Measurements from ENCODE around the gene ODF2L.
A peak's percentile ranks its signal among the peaks of the same experiment; 100 is the strongest.

The ODF2L gene, protein sequence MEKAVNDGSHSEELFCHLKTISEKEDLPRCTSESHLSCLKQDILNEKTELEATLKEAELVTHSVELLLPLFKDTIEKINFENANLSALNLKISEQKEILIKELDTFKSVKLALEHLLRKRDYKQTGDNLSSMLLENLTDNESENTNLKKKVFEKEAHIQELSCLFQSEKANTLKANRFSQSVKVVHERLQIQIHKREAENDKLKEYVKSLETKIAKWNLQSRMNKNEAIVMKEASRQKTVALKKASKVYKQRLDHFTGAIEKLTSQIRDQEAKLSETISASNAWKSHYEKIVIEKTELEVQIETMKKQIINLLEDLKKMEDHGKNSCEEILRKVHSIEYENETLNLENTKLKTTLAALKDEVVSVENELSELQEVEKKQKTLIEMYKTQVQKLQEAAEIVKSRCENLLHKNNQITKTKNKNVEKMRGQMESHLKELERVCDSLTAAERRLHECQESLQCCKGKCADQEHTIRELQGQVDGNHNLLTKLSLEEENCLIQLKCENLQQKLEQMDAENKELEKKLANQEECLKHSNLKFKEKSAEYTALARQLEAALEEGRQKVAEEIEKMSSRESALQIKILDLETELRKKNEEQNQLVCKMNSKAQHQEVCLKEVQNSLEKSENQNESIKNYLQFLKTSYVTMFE

DNA sequence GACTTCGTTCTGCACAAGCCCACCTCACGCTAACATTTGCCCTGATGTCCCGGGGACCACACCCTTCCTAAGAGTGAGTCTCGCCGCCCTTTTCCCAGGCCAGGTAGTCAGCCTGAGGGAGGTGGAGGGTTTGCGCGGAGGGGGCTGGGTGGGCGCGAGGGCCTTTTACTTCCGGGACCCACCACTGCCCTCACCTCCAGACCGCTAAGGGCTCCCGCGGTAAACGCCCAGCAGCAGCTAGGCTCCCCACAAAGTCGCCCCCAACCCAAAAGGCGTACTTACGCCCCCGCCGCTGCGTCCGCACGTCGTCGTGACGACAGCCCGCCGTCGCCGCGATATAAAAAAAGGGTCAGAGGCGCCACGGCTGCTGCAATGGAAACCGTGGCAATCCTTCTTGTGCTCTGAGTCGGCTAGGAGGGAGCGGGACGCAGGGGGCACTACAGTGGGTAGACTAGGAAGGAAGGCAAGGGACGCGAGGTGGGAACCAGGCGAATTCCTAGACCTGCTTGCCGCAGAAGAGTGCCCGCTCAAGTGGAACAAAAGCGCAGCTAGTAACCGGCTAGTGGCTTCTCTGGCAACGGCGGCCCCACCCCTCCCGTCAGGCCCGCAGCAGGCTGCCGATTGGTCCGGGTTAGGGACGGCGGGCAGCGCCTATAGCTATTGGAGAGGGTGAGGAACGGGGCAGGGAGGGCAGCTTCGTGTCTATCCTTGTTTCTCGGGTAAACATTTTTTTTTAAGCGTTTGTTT, at the start of gene ODF2L:
ODF2L (minus strand) TSS at position 573 of the 747 bp plus-strand sequence. CDS start 9,296 bp downstream, outside the sequence.
- peak; percentile 77 to 88 (median 79) for DNase-seq (ENCODE audit: low read depth in 3 of 3)

DNA sequence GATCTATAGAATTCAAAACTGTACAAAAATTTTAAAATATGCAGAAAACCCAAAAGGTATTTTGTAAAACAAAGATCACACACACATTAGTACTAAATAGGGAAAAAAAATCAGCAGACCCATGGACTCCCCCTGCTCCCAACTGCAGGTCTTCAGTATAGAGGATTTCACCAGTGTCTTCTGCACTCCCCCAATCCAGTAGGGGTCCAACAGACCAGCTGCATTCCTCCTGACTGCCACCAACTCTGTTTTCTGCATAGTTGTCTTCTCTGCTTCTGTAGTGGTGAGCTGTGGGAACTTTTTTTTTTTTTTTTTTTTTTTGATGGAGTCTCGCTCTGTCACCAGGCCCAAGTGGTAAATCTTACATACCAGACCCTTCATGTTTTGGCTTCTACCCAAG, 49.8 kb upstream of the ODF2L start:
- no peak for DNase-seq (ENCODE audit: low read depth in 3 of 3)

DNA sequence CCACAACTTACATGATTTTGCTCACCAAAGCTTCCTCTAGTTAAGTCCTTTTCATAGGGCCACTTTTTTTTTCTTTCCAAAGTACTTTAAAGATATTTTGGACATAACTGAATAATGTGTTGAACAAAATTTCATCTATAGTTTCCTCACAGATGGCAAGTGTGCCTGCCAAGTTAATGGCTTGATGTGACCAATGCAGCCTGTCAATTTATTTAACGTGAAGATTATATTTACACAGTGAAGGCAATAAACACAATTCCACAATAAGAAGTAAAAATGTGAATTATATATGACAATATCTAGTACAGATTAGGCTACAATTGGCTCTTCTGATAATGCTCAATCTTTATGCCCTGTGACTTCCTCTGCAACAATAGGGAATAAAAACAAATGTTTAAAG, 45.9 kb upstream of the ODF2L start:
- no peak for DNase-seq (ENCODE audit: low read depth in 3 of 3)

DNA sequence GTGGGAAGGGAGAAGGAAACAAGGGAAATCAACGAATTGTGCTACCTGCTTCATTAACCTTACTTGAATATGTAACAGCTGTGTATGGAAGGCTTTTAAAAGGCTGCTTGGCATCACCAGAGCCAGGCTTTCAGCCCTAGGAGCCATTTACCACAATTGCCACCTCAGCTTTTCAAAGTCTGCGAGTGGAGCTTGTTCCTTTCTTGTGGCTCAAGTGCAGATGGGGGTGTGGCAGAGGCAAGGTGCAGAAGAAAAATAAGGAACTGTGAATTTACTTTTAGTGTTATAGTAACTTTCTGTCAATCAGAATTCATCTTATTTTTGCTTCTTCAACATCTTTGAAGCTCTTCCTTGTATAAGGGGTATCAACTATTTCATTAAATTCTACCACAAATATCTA, 45.5 kb upstream of the ODF2L start:
- DNase-seq (ENCODE audit: low read depth in 3 of 3): no peak

DNA sequence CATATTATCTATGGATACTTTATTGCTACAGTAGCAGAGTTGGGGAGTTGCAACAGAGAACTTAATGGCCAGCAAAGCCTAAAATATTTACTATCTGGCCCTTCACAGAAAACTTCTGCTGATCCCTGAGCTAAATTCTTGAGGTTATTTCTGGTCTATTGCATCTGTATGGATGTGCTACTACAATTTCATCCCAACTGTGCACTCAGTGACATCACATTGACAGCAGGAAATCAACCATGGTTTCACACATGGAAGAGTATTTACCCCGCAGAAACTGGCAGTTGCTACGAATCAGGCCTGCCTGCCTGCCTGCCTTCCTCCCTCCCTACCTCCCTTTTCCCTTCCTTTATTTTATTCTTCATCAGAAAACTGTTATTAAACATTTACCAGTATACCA, 39.9 kb upstream of the ODF2L start:
- no peak for DNase-seq (ENCODE audit: low read depth in 3 of 3)

DNA sequence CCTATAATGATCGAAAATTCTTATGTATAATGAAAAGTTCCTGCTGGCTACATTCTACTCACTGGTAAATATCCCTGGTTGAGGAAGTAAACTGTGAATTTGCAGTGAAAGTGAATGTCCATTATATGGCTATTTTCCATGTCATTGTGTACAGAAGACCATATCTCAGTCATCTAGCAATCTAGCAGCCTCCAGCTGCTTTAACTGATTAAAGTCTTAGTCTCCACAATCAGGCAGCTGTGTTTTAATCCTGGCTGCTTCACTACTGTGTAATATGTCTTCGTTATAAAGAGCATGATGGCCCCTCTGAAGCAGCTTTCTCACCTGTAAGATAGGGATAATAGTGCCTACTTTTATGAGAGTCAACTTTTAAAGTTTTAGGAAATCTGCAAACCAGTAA, 39.2 kb upstream of the ODF2L start:
- no peak for DNase-seq (ENCODE audit: low read depth in 3 of 3)

DNA sequence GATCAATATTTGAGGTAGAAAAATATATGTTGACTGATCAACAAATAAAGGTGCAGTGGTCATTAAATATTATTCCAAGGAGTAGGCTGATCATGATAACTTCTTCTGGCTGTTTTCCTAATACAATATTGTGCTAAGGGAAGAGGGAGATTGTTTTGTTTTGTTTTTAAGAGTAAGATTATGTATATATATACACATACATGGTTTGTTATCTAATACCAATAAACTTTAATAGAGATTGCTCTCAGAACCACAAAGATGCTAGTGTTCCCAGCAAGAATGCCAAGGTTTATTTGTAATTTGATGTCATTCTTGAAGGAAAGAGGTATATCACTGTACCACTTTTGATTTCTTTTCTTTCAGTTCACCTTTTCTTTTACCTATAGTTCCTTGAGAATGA, 37.9 kb upstream of the ODF2L start:
- DNase-seq (ENCODE audit: low read depth in 3 of 3): no peak

DNA sequence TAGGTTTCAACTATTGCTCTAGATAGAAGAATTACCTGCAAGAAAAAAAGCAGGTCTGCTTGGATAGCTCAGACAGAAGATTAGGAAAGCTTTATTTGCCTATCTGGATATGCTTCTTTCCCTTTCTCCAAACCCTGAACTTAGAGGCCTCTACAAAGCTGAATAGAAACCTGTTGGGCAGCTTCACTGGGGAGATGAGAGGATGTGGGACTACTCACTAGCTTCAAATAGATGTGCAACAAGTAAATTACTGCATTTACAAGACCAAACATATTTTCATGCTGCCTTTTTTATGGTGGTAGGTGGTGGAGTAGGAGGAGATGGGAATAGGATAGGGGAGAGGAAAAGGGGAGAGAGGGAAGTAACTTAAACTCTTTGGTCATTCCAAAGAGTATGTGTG, 34.3 kb upstream of the ODF2L start:
- no peak for DNase-seq (ENCODE audit: low read depth in 3 of 3)

DNA sequence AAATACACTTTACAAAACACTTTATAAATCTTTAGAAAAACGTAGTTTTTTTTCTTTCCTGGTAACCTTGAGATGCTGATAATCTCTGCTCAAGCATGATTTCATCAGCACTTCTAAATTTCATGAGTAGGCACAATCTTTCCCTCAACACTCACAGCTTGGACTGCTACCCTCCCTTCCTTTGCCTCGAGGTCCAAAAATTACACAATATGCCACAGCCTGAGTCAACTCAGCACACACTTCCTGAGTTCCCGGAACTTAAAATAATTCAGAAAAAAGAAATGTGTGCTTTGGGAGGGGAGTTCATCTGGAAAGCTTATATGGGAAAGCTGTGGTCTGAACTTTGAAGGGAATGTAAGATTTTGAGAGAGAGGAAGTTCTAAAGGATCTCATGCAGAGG, 33.7 kb upstream of the ODF2L start:
- DNase-seq (ENCODE audit: low read depth in 3 of 3): no peak

DNA sequence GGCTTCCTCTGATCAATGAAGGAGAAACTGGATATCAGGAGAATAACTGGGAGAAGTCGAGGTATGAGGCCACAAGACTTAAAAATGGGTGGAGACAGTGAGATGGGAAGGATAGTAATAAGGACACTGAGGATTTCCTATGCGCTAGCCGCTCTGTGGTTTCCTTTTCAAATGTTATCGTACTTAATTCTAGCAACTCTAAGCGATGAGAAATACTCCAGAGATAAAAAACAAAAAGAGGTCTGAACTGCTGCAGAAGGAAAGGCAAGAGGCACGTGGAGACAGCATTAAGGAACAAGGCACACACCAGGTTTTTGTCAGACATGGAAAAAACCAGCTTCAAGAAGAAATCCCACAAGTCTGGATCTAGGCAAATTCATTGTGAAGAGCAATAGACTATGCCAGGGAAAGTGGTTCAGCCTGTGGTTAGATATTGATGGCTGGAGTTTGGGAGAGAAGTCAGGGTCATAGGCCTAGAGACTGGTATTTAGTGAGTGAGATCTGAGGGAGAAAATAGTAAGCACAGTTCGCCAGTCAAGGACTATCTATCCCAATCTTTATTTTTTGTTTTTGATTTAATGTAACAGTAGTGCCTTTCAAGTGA, 33.1 kb upstream of the ODF2L start:
- DNase-seq (ENCODE audit: low read depth in 3 of 3): no peak

DNA sequence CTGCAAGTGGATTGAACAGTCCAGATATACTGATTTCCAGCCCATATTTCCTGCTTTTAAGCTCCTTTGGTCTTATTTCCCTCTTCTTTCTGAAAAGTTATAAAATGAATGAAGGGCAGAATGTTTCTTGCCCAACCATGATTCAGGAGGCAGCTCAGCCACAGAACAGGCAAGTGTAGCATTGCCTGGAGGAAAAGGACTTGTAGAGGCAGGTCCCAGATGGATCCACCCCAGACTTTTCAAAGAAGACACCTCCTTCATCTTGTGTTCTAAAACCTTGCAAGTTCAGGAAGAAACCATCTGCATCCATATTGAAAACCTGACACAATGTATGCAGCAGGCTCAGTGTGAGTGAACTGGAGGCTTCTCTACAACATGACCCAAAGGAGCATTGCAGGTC, 27.8 kb upstream of the ODF2L start, which contains the start of gene CLCA2:
CLCA2 (plus strand) TSS at position 299 of the 400 bp plus-strand sequence; CDS start at position 376, 77 bp downstream.
- DNase-seq (ENCODE audit: low read depth in 3 of 3): no peak

DNA sequence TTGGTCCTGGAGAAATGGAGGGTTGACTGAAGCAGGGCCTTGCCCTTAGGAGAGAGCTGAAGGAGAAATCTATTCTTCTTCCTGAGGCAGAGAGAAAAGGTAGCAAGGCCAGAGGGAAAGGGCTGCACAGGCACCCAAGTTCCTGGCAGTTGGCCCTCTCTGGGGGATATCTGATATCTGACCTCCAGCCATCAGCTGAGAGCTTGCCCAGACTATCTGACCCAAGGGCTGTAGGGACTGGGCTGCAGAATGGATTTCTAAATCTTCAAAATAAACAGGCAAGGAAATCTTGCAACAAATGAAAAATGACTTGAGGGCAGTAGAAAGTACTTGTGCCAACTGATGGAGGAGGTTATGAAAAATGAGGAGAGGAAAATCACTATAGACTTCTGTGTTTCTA, 27.4 kb upstream of the ODF2L start:
- no peak for DNase-seq (ENCODE audit: low read depth in 3 of 3)

DNA sequence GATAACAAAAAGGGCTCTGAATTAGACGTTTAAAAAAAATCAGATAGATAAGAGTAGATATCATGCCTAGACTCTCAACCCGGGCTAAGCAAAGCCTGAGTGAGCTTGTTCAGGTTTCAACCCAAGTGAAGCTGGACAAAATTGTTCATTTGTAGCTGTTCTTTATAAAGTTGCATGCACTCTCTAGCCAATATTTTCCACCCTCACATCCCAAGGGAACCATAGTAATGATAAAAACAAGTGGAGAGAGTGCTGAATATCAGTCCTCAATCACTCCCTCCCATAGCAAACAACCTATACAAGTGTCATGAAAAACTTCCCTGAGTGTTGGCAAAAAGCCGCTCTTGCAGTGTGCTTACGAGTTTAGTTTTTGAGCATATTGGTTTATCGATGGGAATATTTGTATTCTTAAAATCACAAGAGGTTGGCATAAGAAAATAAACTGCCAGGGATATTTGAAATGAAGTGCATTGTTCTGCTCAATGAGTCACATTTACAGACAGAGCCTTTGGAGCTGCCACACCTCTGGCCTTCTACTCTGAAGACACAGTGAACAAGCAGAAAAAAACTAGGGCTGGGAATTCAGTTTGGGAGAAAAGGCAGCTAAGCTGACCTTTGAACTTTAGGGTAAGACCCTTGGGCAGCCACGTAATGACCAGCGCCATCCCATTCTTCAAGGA, 25.6 kb upstream of the ODF2L start:
- DNase-seq (ENCODE audit: low read depth in 3 of 3): no peak

DNA sequence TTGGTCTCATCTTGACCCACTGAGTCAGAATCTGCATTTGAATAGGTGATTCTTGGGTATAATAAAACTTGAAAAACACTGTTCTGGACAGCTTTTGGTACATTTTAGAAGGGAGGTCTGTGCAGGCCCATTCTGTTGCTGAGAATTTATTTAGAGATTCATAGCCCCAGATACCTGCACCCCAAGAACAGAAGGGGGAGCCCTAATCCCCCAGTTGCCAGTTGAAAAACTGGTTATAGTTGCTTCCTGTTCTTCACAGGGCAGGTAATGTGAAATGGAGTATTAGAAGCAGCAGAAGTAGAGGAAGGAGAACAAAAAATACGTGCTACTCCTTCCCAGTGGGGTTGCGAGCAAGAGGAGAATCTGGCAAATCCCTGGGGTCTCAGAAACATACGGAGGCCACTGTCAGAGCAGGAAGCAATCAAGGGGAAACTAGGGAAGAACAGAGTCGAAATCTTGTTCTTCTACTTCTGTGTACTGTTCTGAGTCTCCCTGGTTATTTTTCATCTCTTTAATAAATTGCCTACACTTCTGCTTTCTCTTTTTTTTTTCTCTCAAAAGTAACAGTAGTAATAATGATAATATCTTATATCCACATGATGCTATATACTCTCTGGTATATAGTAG, 23.3 kb upstream of the ODF2L start:
- peak in 1 of 3 experiments; percentile 18 for DNase-seq (ENCODE audit: low read depth in 3 of 3)

DNA sequence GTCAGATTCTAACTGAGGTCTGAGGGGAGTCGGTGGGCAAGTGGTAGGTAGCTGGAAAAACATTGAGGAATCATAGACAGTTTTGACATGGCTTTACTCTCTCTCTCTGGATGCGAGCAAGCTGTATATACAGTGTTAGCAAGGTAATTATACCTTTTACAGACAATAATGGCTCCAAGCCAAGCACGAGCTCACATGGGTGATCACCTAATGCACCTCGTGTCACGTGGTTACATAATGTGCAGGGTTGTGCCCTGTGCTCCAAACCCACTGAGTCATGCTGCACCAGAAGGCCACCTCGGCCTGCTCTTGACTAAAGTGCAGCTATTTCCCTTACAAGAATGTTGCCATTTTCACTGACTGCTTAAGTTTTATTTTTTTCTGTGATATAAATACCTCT, 20.2 kb upstream of the ODF2L start:
- no peak for DNase-seq (ENCODE audit: low read depth in 3 of 3)

DNA sequence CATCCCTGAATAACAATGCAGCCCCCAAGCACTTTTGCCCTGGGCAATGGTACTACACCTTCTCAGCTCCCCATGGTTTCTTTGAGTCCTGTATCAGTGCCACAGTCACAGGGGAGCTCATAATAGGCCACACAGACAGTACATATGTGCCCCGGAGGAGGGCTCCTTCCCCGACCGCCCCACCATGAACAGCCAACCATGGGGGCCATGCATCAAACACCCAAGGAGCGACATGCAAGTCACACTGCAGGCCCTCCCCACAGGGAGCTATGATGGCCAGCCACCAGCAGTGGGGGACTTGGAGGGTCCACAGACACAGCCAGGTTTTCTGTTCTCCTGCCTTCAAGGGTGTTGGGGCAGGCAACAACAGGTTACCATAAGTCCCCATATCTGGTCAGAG, 14.8 kb upstream of the ODF2L start:
- DNase-seq (ENCODE audit: low read depth in 3 of 3): no peak

DNA sequence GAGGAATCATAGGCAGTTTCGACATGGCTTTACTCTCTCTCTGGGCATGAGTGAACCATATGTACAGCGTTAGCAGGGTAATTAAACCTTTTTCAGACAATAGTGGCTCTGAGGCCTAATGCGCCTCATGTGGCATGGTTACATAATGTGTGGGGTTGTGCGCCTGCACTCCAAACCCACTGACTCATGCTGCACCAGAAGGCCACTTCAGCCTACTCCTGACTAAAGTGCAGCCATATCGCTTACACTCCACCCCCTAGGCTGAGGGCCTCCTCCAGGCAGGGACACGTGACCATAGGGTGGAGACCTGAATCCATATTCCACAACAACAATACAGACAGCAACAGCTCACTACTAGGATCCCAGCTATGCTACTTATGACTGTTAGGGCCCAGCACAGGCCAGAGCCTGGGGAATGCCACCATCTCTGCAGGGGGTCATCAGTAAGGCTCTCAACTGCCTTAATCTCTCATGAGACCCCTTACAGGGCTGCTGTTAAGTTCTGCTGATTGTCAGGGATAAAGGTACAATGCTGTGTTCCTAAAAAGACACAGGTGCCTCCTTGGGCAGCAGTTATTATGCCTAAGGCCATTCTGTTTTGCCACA, 13.4 kb upstream of the ODF2L start:
- no peak for DNase-seq (ENCODE audit: low read depth in 3 of 3)

DNA sequence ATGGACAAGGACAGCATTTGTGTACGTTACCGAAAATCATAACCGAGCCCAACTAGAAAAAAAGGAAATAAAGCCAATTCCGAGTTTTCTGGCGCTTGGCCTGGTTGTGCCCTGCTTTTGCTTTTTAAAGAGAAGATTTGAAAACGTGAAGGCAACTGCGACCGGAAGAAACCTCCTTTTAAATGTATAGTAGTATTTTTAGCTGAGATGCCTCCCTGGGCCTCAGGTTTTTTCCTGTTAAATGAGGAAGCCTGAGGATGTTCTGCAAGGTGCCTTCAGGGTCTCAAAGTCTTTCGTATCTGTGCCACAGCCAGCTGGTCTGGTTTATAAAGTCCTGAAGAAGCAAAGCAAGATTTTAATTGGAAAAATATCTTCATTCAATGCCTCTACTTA, 371 bp upstream of the ODF2L start:
- DNase-seq (ENCODE audit: low read depth in 3 of 3): no peak

DNA sequence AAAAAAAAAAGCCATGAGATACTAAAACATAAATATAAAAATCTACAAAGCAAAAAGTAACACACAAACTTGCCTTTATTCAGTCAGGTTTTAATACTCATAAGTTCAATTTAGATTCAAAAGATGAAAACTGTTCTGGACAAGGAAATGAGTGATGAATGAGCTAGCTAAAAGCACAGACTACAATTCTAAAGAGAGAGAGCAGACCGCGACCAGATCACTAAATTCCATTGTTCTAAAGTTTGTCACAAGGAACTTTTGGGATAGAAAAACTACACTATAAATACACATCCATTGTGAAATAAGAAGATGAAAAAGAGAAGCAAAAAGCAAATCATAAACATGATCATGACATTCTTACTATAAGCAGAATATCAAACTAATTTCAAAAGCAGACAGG, 1.7 kb downstream of the ODF2L start:
- no peak for DNase-seq (ENCODE audit: low read depth in 3 of 3)

DNA sequence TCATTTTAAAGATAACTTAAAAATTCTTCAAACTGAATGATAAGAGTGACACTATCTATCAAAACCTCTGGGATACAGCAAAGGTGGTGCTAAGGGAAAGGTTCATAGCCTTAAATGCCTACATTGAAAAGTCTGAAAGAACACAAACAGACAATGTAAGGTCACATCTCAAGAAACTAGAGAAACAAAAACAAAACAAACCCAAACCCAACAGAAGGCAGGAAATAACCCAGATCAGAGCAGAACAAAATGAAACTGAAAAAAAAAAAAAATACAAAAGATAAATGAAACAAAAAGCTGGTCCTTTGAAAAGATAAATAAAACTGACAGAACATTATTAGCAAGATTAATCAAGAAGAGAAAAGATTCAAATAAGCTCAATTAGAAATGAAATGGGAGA, 6.8 kb downstream of the ODF2L start:
- no peak for DNase-seq (ENCODE audit: low read depth in 3 of 3)

DNA sequence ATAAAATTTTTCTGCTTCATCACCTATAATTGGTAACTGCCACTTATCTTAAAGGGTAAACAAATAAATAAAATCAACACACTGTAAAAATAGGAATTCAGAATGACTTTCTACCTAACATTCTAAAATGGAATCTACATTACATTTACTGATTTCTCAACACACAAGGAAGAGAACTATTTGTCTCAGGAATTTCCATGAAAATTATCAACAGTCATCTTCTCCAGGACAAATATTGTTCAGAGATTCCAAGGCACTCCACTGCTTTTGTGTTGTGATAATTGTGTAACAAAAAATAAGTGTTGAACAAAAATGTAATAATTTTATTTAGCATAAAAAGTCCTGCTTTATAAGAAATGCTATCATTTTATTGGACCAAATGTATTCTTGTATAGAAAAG, 7.3 kb downstream of the ODF2L start:
- no peak for DNase-seq (ENCODE audit: low read depth in 3 of 3)
